IMR-90 (cell line): Measurements from ENCODE around the gene ZNF182. TPM values are rescaled to one million over a fixed set of nuclear protein-coding genes. Genes with fewer than 3 reads are reported as not detected.

Source experiments
- ATAC-seq: fragments of 200-7000 bp; cut with Tn5 transposase; 2 replicates; pipeline ENCODE4 v1.9.1; 2020; ENCODE audit warnings: low read depth, mild to moderate bottlenecking, moderate library complexity
- BruUV-seq: library from RNA; stranded (reverse); fragments of 400-500 nt; replicated peaks from 2 replicates; lab custom pipeline; 2021; lab: Mats Ljungman, UMichigan
- CTCF ChIA-PET: fragments of 300-600 bp; formaldehyde crosslinking; extraction: SDS; loops from one replicate; lab custom pipeline; 2021; ENCODE audit warnings: antibody characterized with exemption; lab: Yijun Ruan, JAX
- POLR2A ChIA-PET: fragments of 300-600 bp; sonication (Branson Sonifier 250); formaldehyde crosslinking; loops from one replicate; lab custom pipeline; 2022; ENCODE audit warnings: antibody characterized with exemption; ENCODE audit not compliant: unreplicated experiment; lab: Charles Lee
- DNase-seq: peaks from one replicate; pipeline ENCODE4 v3.0.0; 2013
- H2AFZ ChIP-seq: replicated peaks from 2 replicates; pipeline ENCODE3; 2013; ENCODE audit warnings: low read length, mild to moderate bottlenecking; ENCODE audit not compliant: poor library complexity
- H2AK5ac ChIP-seq: 2 replicates; pipeline ENCODE4 v1.6.1; 2013; ENCODE audit warnings: low read depth, low read length, inconsistent platforms
- H2AK9ac ChIP-seq: replicated peaks from 2 replicates; pipeline ENCODE3; 2013; ENCODE audit warnings: mild to moderate bottlenecking, low read depth, low read length, moderate library complexity; ENCODE audit not compliant: poor library complexity
- H2BK120ac ChIP-seq: 2 replicates; pipeline ENCODE4 v1.6.1; 2013; ENCODE audit warnings: low read depth, low read length, inconsistent platforms
- H2BK15ac ChIP-seq: 3 replicates; pipeline ENCODE4 v1.6.1; 2013; ENCODE audit warnings: low read depth, low read length, inconsistent platforms
- H2BK20ac ChIP-seq: 2 replicates; pipeline ENCODE4 v1.6.1; 2013; ENCODE audit warnings: low read depth, mild to moderate bottlenecking, inconsistent platforms, low read length, moderate library complexity
- H2BK5ac ChIP-seq: 2 replicates; pipeline ENCODE4 v1.6.1; 2013; ENCODE audit warnings: mild to moderate bottlenecking, low read depth, low read length, inconsistent platforms; ENCODE audit not compliant: poor library complexity, severe bottlenecking
- H3K14ac ChIP-seq: replicated peaks from 2 replicates; pipeline ENCODE4 v1.6.1; 2013; ENCODE audit warnings: low read depth, low read length, inconsistent platforms
- H3K18ac ChIP-seq: 2 replicates; pipeline ENCODE4 v1.6.1; 2013; ENCODE audit warnings: low read depth, low read length, control low read depth
- H3K23ac ChIP-seq: 2 replicates; pipeline ENCODE4 v1.6.1; 2013; ENCODE audit warnings: low read depth, low read length, inconsistent platforms
- H3K27ac ChIP-seq: 2 replicates; pipeline ENCODE4 v1.5.1; 2013; ENCODE audit warnings: mild to moderate bottlenecking, control low read depth, low read length; ENCODE audit not compliant: insufficient read depth
- H3K27me3 ChIP-seq: 2 replicates; pipeline ENCODE4 v1.6.1; 2013; ENCODE audit warnings: low read length; ENCODE audit not compliant: control insufficient read depth, insufficient read depth
- H3K36me3 ChIP-seq: 2 replicates; pipeline ENCODE4 v1.6.1; 2013; ENCODE audit warnings: low read length, mixed read lengths; ENCODE audit not compliant: control insufficient read depth, insufficient read depth
- H3K4ac ChIP-seq: 2 replicates; pipeline ENCODE4 v1.6.1; 2013; ENCODE audit warnings: low read depth, low read length, inconsistent platforms
- H3K4me1 ChIP-seq: 2 replicates; pipeline ENCODE4 v1.6.1; 2013; ENCODE audit warnings: low read length, mixed read lengths; ENCODE audit not compliant: control insufficient read depth, insufficient read depth
- H3K4me2 ChIP-seq: 2 replicates; pipeline ENCODE4 v1.6.1; 2013; ENCODE audit warnings: low read depth, mild to moderate bottlenecking, control low read depth, low read length, moderate library complexity
- H3K4me3 ChIP-seq: 2 replicates; pipeline ENCODE4 v1.5.1; 2013; ENCODE audit warnings: low read depth, mild to moderate bottlenecking, control low read depth, low read length, moderate library complexity; ENCODE audit not compliant: insufficient read depth
- H3K56ac ChIP-seq: 2 replicates; pipeline ENCODE4 v1.6.1; 2013; ENCODE audit warnings: low read length, inconsistent platforms; ENCODE audit not compliant: insufficient read depth; ENCODE audit errors: extremely low read depth
- H3K79me1 ChIP-seq, 2 experiments: 2 replicates each; pipeline ENCODE4 v1.6.1; 2013; ENCODE audit warnings: low read length in 2 of 2, inconsistent platforms in 1 of 2, low read depth in 1 of 2
- H3K9ac ChIP-seq: 2 replicates; pipeline ENCODE4 v1.6.1; 2013; ENCODE audit warnings: low read depth, low read length, control low read depth
- H3K9me1 ChIP-seq: 2 replicates; pipeline ENCODE4 v1.6.1; 2013; ENCODE audit warnings: low read length, inconsistent platforms; ENCODE audit not compliant: insufficient read depth
- H3K9me3 ChIP-seq: 2 replicates; pipeline ENCODE4 v1.6.1; 2013; ENCODE audit warnings: low read length; ENCODE audit not compliant: control insufficient read depth, insufficient read depth
- H4K20me1 ChIP-seq: 2 replicates; pipeline ENCODE4 v1.6.1; 2013; ENCODE audit warnings: low read length, inconsistent platforms; ENCODE audit not compliant: insufficient read depth
- H4K5ac ChIP-seq: 2 replicates; pipeline ENCODE4 v1.6.1; 2013; ENCODE audit warnings: mild to moderate bottlenecking, low read depth, low read length, control low read depth
- H4K8ac ChIP-seq, 2 experiments: 2 replicates each; pipeline ENCODE4 v1.6.1; 2013; ENCODE audit warnings: low read depth in 2 of 2, low read length in 2 of 2, control low read depth in 1 of 2, inconsistent platforms in 1 of 2
- H4K91ac ChIP-seq: 2 replicates; pipeline ENCODE4 v1.6.1; 2013; ENCODE audit warnings: low read depth, low read length, inconsistent platforms; ENCODE audit not compliant: insufficient read depth
- BHLHE40 ChIP-seq: fragments of 150-350 bp; IDR thresholded peaks from 2 replicates; pipeline ENCODE4 v1.6.1; 2016; ENCODE audit warnings: mild to moderate bottlenecking, low read depth, low read length
- CEBPB ChIP-seq: IDR thresholded peaks from 2 replicates; pipeline ENCODE4 v1.6.1; 2012; ENCODE audit warnings: low read depth, low read length, improper control_type of control experiment
- CHD1 ChIP-seq: IDR thresholded peaks from 2 replicates; pipeline ENCODE4 v1.6.1; 2012; ENCODE audit warnings: low read depth, low read length, improper control_type of control experiment
- CTCF ChIP-seq: conservative IDR thresholded peaks from 2 replicates; pipeline ENCODE4 v1.5.1; 2012; ENCODE audit warnings: mild to moderate bottlenecking, low read depth, low read length, improper control_type of control experiment
- FOS ChIP-seq: fragments of 150-350 bp; IDR thresholded peaks from 2 replicates; pipeline ENCODE4 v1.6.1; 2016; ENCODE audit warnings: low read depth, low read length
- MAFK ChIP-seq: IDR thresholded peaks from 2 replicates; pipeline ENCODE4 v1.6.1; 2012; ENCODE audit warnings: low read depth, low read length, improper control_type of control experiment
- MAZ ChIP-seq: IDR thresholded peaks from 2 replicates; pipeline ENCODE4 v1.6.1; 2012; ENCODE audit warnings: low read depth, mild to moderate bottlenecking, low read length, improper control_type of control experiment, moderate library complexity, borderline replicate concordance
- NFE2L2 ChIP-seq: fragments of 150-350 bp; IDR thresholded peaks from 2 replicates; pipeline ENCODE4 v1.6.1; 2016; ENCODE audit warnings: low read depth, mild to moderate bottlenecking, low read length
- POLR2A ChIP-seq: IDR thresholded peaks from 2 replicates; pipeline ENCODE4 v1.6.1; 2012; ENCODE audit warnings: mild to moderate bottlenecking, low read depth, low read length
- RAD21 ChIP-seq: IDR thresholded peaks from 2 replicates; pipeline ENCODE4 v1.6.1; 2012; ENCODE audit warnings: low read length, improper control_type of control experiment
- RCOR1 ChIP-seq: IDR thresholded peaks from 2 replicates; pipeline ENCODE4 v1.6.1; 2012; ENCODE audit warnings: mild to moderate bottlenecking, low read length, improper control_type of control experiment; ENCODE audit not compliant: insufficient replicate concordance
- RFX5 ChIP-seq: IDR thresholded peaks from 2 replicates; pipeline ENCODE4 v1.8.0; 2012; ENCODE audit warnings: low read depth, mild to moderate bottlenecking, low read length, moderate library complexity
- SMC3 ChIP-seq: fragments of 150-350 bp; IDR thresholded peaks from 2 replicates; pipeline ENCODE4 v1.6.1; 2016; ENCODE audit warnings: low read depth, mild to moderate bottlenecking, antibody characterized with exemption, low read length, moderate library complexity
- WGBS, 2 experiments: methylation state at CpG; one replicate each; pipeline versions ENCODE4 v1.1.5 to v1.1.7; 2013; ENCODE audit warnings: missing lambda C conversion rate in 2 of 2; ENCODE audit not compliant: insufficient read length in 1 of 2; ENCODE audit errors: extremely low coverage in 2 of 2; 5-methylcytosine and 5-hydroxymethylcytosine counted together
- dilution Hi-C: fragments of 300-500 bp; cut with HindIII; formaldehyde crosslinking; loops from one replicate; pipeline ENCODE4 v1.14.3; 2018; ENCODE audit warnings: low sequenced_read_pairs; ENCODE audit not compliant: unreplicated experiment
- in situ Hi-C: fragments of 300-500 bp; cut with MboI; formaldehyde crosslinking; loops from 3 replicates; pipeline ENCODE4 v1.14.3; 2019; ENCODE audit warnings: low sequenced_read_pairs, inconsistent platforms, mixed read lengths
- intact Hi-C: fragments of 100-400 bp; cut with micrococcal nuclease; formaldehyde crosslinking; loops from 2 replicates; pipeline ENCODE4 v1.10.0; 2022
- polyA plus RNA-seq, 3 experiments: library from polyadenylated mRNA; depleted of rRNA; stranded (reverse); fragments of >200 nt; gene quantifications; 2 replicates each; pipeline ENCODE4 v1.2.3, GENCODE V29; 2012; ENCODE audit warnings: low replicate concordance in 1 of 3
- total RNA-seq: library from RNA; depleted of rRNA; stranded (reverse); fragments of >200 nt; gene quantifications from 2 replicates; pipeline ENCODE4 v1.2.3, GENCODE V29; 2012
- TF ChIP-seq, protein P1 (sequence below): fragments of 150-350 bp; IDR thresholded peaks from 2 replicates; pipeline ENCODE4 v1.6.1; 2016; ENCODE audit warnings: low read depth, mild to moderate bottlenecking, low read length, moderate library complexity, borderline replicate concordance

The ZNF182 gene
- total and polyA plus RNA-seq, 2 of the 4 experiments (the other 2 are of a cell fraction): 1.7 to 3.0 TPM

- Histone ChIP-seq H2BK120ac (no peak overlapping the region), H3K4me3 (no peak overlapping the region), H4K8ac (no peak overlapping the region), H2BK15ac (no peak overlapping the region), H2AK5ac (no peak overlapping the region), H2AFZ (no peak overlapping the region), H3K4ac (no peak overlapping the region), H3K9me1 (no peaks in the 10 kb centered on the region), H3K4me1 (no peaks in the 10 kb centered on the region), H3K4me2 (no peak overlapping the region), H3K14ac (no peak overlapping the region), H4K91ac (no peak overlapping the region), H3K27me3 (no peaks in the 10 kb centered on the region), H3K27ac (no peak overlapping the region), H3K9me3 (no peaks in the 10 kb centered on the region), H3K18ac (no peak overlapping the region), H3K23ac (no peak overlapping the region), H2BK5ac (no peak overlapping the region), H3K9ac (no peak overlapping the region), H2AK9ac (no peak overlapping the region), H2BK20ac (no peak overlapping the region), H3K56ac (no peak overlapping the region), H3K79me1 (no peaks in the 10 kb centered on the region), H3K36me3 (no peaks in the 10 kb centered on the region), H4K20me1 (no peaks in the 10 kb centered on the region), H4K5ac (no peak overlapping the region)
- WGBS, 2 experiments: no CpG with 5 or more reads among the region's 3 CpGs
- ATAC-seq: no peak
- no peak for TF ChIP-seq CEBPB
- TF ChIP-seq CHD1: no peak
- TF ChIP-seq MAZ: no peak
- TF ChIP-seq CTCF: no peak
- no peak for TF ChIP-seq FOS
- no peak for TF ChIP-seq BHLHE40
- no peak for TF ChIP-seq NFE2L2
- TF ChIP-seq POLR2A: no peak
- TF ChIP-seq RCOR1: no peak
- TF ChIP-seq, protein P1, sequence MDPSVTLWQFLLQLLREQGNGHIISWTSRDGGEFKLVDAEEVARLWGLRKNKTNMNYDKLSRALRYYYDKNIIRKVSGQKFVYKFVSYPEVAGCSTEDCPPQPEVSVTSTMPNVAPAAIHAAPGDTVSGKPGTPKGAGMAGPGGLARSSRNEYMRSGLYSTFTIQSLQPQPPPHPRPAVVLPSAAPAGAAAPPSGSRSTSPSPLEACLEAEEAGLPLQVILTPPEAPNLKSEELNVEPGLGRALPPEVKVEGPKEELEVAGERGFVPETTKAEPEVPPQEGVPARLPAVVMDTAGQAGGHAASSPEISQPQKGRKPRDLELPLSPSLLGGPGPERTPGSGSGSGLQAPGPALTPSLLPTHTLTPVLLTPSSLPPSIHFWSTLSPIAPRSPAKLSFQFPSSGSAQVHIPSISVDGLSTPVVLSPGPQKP: no peak
- TF ChIP-seq RAD21: no peak
- no peak for TF ChIP-seq MAFK
- no peak for TF ChIP-seq RFX5
- no peak for TF ChIP-seq SMC3
- no peak for DNase-seq
- BruUV-seq: no TSS peak
- ChIA-PET POLR2A (no interaction called here), CTCF (no interaction called here)
- intact Hi-C loops (no loop called here), in situ Hi-C loops (no loop called here), dilution Hi-C loops (no loop called here)
These were observed 66.9 kb downstream of the ZNF182 start for GRCh38 chrX:47936940-47937317.
